Spinal cord (tissue), 10 donors: ENCODE results near the gene RAB31. TPM values are rescaled to one million over a fixed set of nuclear protein-coding genes. Genes with fewer than 3 reads are reported as not detected.

Experiments used
- DNase-seq, 6 donors: peaks; one replicate each; pipeline versions ENCODE4 v3.0.0 to v3.0.0-alpha.2; 2013 to 2015; ENCODE audit warnings: low spot score in 6 of 6, low read depth in 4 of 6
- H3K27ac ChIP-seq: one replicate; pipeline ENCODE4 v1.5.1; 2013; ENCODE audit warnings: low read depth, low read length, control low read depth
- H3K27me3 ChIP-seq: one replicate; pipeline ENCODE4 v1.6.1; 2013; ENCODE audit warnings: low read length; ENCODE audit not compliant: control insufficient read depth, insufficient read depth
- H3K36me3 ChIP-seq: one replicate; pipeline ENCODE4 v1.6.1; 2013; ENCODE audit warnings: low read length; ENCODE audit not compliant: control insufficient read depth, insufficient read depth
- H3K4me1 ChIP-seq: one replicate; pipeline ENCODE4 v1.6.1; 2013; ENCODE audit warnings: low read length; ENCODE audit not compliant: control insufficient read depth, insufficient read depth
- H3K4me3 ChIP-seq: one replicate; pipeline ENCODE4 v1.5.1; 2013; ENCODE audit warnings: low read depth, low read length, control low read depth
- H3K9me3 ChIP-seq: one replicate; pipeline ENCODE4 v1.6.1; 2013; ENCODE audit warnings: low read length; ENCODE audit not compliant: control insufficient read depth, insufficient read depth
- WGBS: methylation state at CpG from one replicate; pipeline ENCODE4 v1.1.5; 2013; ENCODE audit warnings: missing lambda C conversion rate; ENCODE audit not compliant: insufficient coverage; 5-methylcytosine and 5-hydroxymethylcytosine counted together
- polyA plus RNA-seq, 2 donors: library from polyadenylated mRNA; unstranded; fragments of 120-200 nt; gene quantifications; one replicate each; pipeline ENCODE4 v1.2.1, GENCODE V29; 2013; ENCODE audit not compliant: insufficient read length in 2 of 2
- total RNA-seq, 2 donors: library from RNA; depleted of rRNA in 1 of 2; stranded (reverse); fragments of 120-200 nt in 1 of 2; fragments of >200 nt in 1 of 2; gene quantifications; one replicate each; pipeline versions ENCODE4 v1.2.3 to v1.2.4, GENCODE V29; 2013 to 2014
- donor health status: healthy.

RAB31 gene
- total and polyA plus RNA-seq, 4 donors, result 59.0 to 172 (median 95.9) TPM

DNA sequence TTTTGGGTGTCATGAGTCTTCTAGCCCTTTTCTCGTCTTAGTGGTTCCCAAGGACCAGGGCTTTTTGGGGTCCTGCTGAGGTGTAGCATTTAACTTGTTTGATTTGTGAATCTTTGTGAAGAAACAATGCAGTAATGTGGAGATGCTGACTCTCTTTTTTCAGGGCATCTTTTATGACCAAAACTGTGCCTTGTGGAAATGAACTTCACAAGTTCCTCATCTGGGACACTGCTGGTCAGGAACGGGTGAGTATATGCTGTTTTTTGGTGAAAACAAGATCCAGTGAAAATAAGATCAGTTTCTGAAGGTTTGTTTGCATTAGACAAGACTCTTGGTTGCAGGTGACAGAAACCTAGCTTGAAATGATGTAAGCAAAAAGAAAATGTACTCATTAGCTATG is 83.9 kb downstream of the RAB31 start:
- H3K36me3 ChIP-seq, result peaks cover 2% of the 10 kb centered on the region
- no peak overlapping the region for H3K4me3 ChIP-seq
- peaks cover 1% of the 10 kb centered on the region for H3K9me3 ChIP-seq
- no peak overlapping the region for H3K27ac ChIP-seq
- no peaks in the 10 kb centered on the region for H3K27me3 ChIP-seq
- no peaks in the 10 kb centered on the region for H3K4me1 ChIP-seq
- WGBS, result 86% methylated on average over 2 of the region's 2 CpGs
- no peak for DNase-seq

DNA sequence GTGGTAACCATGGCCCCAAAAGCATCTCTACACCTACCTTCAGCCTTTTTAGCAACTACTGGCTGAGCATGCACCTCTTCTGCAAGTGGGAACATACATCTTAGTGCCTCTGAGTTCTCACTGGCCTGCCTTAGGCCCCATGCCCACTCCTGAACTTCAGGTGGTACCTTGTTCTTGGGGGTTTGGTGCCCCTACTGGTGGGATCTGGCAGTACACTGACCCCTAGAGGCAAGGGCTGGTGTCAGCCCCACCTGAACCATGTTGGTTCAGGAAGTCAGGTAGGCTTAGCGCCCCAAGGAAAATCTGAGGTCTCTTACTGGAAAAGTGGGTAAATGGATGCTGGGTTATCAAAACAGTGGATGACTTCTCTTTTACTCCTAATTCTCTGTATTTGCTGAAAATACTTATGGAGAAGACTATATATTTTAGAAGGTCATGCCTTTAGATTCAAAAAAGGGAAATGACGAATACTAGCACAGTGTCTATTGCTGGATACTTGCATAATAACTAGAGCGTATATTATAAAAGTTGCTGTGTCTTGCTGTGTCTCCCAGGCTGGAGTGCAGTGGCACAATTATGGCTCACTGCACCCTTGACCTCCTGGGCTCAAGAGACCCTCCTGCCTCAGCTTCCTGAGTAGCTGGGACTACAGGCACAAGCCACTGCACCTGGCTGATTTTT is 84.6 kb downstream of the RAB31 start:
- H3K36me3 ChIP-seq, result peaks cover 2% of the 10 kb centered on the region
- H3K27ac ChIP-seq, result no peak overlapping the region
- peaks cover 2% of the 10 kb centered on the region for H3K4me1 ChIP-seq
- no peaks in the 10 kb centered on the region for H3K27me3 ChIP-seq
- no peak overlapping the region for H3K4me3 ChIP-seq
- WGBS, result 100% methylated on average over 2 of the region's 3 CpGs
- no peak for DNase-seq
- H3K9me3 ChIP-seq, result peaks cover 1% of the 10 kb centered on the region

DNA sequence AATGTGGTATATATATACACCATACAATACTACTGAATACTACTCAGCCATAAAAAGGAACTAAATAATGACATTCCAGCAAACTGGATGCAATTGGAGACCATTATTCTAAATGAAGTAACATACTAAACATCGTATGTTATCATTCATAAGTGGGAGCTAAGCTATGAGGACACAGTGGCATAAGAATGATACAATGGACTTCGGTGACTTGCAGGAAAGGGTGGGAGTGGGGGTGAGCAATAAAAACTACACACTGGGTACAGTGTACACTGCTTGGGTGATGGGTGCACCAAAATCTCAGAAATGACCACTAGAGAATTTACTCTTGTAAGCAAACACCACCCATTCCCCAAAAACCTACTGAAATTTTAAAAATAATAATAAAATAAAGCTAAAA is 87.9 kb downstream of the RAB31 start:
- no peak overlapping the region for H3K27ac ChIP-seq
- H3K9me3 ChIP-seq, result no peaks in the 10 kb centered on the region
- H3K4me1 ChIP-seq, result peaks cover 2% of the 10 kb centered on the region
- no peak overlapping the region for H3K4me3 ChIP-seq
- H3K36me3 ChIP-seq, result peaks cover 2% of the 10 kb centered on the region
- DNase-seq, result no peak
- no peaks in the 10 kb centered on the region for H3K27me3 ChIP-seq
- WGBS, result no CpG with 5 or more reads among the region's 2 CpGs

DNA sequence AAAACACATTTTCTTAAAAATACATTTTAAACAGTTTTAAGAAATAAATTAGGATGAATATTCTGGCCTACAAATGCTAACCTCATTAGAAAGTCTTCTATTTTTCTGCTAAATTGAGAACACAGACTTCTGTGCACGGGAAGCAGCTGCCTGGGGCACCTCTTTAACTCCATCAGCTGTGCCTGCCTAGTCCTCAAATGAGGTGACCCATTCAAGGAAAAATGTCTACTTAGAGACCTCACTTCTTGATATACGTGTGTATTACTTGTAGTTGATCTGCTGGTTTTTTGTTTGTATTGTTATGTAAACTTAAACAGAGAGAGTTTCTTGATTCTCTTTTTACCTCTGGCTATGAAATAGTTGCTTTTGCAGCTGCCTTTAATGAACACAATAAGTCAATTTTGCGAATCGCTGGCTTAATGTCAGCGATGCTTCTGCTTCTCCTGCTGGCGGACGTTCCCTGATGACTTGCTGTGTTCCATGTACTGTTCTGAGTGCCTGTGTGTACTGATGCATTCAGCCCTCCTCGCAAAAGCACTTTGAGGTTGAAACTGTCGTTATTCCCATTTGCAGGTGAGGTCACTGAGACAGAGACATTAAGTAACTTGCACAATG is 88.9 kb downstream of the RAB31 start:
- WGBS, result 12% methylated on average over 7 of the region's 9 CpGs
- Histone ChIP-seq H3K27ac (peak overlapping the region; percentile 47), H3K4me1 (peaks cover 2% of the 10 kb centered on the region), H3K9me3 (no peaks in the 10 kb centered on the region), H3K4me3 (peak overlapping the region; percentile 9), H3K27me3 (no peaks in the 10 kb centered on the region), H3K36me3 (peaks cover 2% of the 10 kb centered on the region)
- DNase-seq, result peak in 2 of 6 donors; percentile 67 to 93

DNA sequence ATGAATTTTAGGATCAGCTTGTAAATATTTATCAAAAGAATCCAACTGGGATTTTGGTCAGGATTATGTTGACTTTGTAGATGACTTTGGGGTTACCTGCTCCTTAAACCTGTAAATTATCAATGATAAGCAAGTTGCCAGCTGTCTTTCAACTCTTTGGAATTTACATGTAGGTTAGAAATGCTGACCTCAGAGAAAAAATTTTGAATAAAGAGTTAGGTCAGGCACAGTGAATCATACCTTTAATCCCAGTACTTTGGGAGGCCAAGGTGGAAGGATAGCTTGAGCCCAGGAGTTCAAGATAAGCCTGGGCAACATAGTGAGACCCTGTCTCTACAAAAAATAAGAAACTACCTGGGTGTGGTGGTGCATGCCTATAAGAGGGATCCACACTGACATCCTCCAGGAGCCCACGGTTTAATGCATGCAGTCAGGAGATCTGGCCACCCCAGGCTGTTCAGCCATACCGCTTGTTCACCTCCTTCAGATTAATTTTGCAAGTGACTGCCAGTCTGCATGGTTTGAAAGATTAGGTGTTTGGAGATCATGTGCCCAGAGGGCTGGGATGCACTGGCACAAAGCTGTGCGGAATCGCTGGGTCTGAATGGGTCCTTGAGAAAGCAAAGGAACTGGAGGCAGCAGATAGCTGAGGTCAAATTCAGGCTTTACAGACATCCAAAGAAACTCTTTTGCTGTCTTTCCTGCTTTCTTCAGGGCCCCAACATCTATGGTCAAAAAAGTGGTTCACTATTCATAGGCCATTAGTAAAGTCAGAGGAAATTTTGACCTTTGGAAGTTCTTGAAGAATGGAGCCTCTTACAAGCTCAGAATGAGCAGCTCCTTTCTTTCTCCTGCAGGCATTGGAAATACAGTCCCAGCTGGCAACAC is 94.3 kb downstream of the RAB31 start:
- Histone ChIP-seq H3K4me1 (peaks cover 38% of the 10 kb centered on the region), H3K36me3 (no peaks in the 10 kb centered on the region), H3K4me3 (no peak overlapping the region), H3K9me3 (no peaks in the 10 kb centered on the region), H3K27ac (peak overlapping the region; percentile 40), H3K27me3 (no peaks in the 10 kb centered on the region)
- WGBS, result 85% methylated on average over 4 of the region's 4 CpGs
- DNase-seq, result peak in 2 of 6 donors; percentile 17 to 23

DNA sequence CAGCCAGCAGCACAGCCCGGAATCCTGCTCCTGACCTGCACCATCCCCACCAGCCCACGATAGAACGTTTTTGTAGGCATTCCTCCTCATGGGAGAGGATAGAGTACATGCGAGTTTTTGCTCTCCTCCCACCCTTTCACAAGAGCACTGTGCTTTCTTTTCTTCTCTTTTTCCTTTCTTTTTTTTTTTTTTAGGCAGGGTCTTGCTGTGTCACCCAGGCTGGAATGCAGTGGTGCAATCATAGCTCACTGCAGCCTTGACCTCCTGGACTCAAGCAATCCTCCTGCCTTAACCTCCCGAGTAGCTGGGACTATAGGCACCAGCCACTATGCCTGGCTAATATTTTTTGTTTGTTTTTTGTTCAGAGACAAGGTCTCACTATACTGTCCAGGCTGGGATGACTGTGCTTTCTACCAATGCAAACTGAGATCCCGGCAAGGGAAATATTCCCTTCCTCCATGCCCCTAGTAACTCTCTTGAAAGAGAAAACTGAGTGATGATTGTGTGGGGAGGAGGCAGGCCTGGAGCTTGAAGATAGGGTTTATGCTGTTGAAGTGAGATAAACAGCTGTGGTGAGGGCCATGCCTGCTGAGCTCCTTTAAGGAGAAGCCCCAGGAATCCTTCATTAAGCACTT is 95.1 kb downstream of the RAB31 start:
- Histone ChIP-seq H3K4me1 (peaks cover 43% of the 10 kb centered on the region), H3K27ac (peak overlapping the region; percentile 40), H3K36me3 (no peaks in the 10 kb centered on the region), H3K27me3 (no peaks in the 10 kb centered on the region), H3K4me3 (no peak overlapping the region), H3K9me3 (no peaks in the 10 kb centered on the region)
- peak in 2 of 6 donors; percentile 31 to 84 for DNase-seq
- WGBS, result 22% methylated on average over 3 of the region's 6 CpGs

DNA sequence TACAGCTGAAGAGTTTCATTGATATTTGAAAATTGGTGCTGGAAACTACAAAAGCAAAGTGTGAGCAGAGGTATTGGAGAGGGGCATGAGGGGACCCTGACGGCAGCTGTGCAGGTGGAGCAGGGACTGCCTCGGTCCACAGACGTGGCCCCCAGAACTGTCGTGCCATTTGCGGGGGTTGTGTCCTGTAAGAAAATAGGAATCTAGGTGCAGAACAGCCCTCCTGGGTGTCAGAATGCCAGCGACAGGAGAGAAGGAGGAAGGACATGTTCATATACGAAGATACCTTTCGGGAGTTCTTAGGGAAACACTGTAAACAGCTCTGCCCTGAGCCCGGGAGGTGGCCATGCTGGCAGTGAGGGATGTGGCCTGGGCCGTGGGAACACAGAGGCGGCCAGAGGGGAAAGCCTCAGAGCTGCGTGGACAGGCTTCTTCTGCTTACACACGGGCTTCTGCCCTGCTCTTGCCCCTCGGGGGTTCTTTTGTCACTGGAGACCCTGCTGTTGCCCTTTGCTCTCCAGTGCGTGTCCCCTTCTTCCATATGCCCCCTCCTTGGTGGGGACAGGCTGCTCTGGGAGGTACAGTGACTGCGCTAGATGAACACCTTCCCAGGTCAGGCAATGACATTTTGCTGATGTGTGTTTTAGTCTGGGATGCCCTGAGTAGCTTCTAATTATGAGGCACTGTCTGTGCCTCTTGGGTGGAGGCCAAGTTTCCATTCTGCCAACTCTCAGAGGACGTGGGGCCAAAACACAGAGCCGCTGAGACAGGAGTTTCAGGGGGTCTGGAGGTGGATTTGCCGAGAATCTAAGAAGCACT is 95.8 kb downstream of the RAB31 start:
- H3K27me3 ChIP-seq, result no peaks in the 10 kb centered on the region
- no peaks in the 10 kb centered on the region for H3K36me3 ChIP-seq
- H3K9me3 ChIP-seq, result no peaks in the 10 kb centered on the region
- H3K4me1 ChIP-seq, result peaks cover 49% of the 10 kb centered on the region
- H3K27ac ChIP-seq, result peak overlapping the region; percentile 40
- peak in 2 of 6 donors; percentile 77 to 83 for DNase-seq
- 23% methylated on average over 15 of the region's 19 CpGs for WGBS
- no peak overlapping the region for H3K4me3 ChIP-seq

DNA sequence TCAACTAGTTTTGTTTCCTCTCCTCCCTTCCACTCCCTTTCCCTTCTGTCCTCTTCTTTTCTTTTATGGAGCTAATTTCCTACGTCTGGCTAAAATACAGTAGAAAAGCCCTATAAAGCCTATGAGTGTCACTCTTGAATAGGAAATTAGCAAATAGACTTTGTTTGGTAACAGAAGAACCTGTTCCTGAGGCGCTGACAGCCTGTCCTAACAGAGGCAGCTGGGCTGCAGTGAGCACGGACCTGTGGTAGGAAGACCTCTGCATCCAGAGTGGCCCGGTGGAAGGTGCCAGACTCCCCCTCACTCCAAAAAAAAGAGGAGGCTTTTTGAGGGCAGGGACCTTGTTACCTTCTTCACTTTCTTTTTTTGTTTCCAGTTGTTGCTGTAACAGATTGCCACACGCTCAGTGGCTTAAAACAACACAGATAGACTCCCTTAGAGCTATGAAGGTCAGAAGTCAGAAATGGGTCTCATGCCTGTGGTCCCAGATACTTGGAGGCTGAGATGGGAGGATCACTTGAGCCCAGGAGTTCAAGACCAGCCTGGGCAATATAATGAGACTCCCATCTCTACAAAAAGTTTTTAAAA is 96.5 kb downstream of the RAB31 start:
- DNase-seq, result no peak
- no peaks in the 10 kb centered on the region for H3K27me3 ChIP-seq
- H3K4me1 ChIP-seq, result peaks cover 55% of the 10 kb centered on the region
- WGBS, result 51% methylated on average over 3 of the region's 5 CpGs
- H3K9me3 ChIP-seq, result no peaks in the 10 kb centered on the region
- peak overlapping the region; percentile 40 for H3K27ac ChIP-seq
- H3K4me3 ChIP-seq, result no peak overlapping the region
- H3K36me3 ChIP-seq, result no peaks in the 10 kb centered on the region
